ENCODE results near the gene CDCP1.

The CDCP1 gene

DNA sequence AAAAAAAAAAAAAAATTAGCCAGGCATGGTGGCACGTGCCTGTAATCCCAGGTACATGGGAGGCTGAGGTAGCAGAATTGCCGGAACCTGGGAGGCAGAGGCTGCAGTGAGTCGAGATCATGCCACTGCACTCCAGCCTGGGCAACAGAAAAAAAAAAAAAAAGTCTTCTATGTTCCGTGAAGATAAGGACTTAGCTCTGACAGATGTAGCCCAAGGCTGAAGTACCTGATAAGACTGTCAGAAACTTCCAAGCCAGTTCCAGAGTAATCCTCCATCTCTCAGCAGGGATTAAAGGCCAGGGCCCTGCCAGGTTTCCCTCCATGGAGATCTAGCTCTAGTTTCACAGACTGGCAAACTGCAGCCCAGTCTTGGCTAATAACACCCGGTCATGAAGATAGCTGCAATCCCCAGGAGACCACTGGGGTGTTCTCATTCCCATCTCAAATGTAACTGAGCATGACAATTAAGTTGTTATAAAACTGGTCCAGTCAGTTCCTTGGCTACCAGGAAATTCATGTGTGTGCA lies 8.5 kb downstream of the CDCP1 start:
- Histone ChIP-seq H3K27ac (no peak overlapping the region), H3K9ac (ENCODE audit: insufficient read length) (no peak overlapping the region), H3K4me3 (no peak overlapping the region), H3K9me3 (ENCODE audit: low read depth, low read length) (no peaks in the 10 kb centered on the region), H3K36me3 (ENCODE audit: insufficient read depth, low read length) (no peaks in the 10 kb centered on the region)
- no peak for TF ChIP-seq FOXP2 (optimal IDR thresholded peaks at IDR 0.05; ENCODE audit: control extremely low read depth, extremely low read length, insufficient read depth)
- TF ChIP-seq POLR2AphosphoS5 (IDR thresholded peaks at IDR 0.05; ENCODE audit: borderline replicate concordance, low read depth, low read length): no peak
- no peak for TF ChIP-seq EZH2 (IDR thresholded peaks at IDR 0.05)
- no peak for DNase-seq (ENCODE audit: low read depth, low spot score)

DNA sequence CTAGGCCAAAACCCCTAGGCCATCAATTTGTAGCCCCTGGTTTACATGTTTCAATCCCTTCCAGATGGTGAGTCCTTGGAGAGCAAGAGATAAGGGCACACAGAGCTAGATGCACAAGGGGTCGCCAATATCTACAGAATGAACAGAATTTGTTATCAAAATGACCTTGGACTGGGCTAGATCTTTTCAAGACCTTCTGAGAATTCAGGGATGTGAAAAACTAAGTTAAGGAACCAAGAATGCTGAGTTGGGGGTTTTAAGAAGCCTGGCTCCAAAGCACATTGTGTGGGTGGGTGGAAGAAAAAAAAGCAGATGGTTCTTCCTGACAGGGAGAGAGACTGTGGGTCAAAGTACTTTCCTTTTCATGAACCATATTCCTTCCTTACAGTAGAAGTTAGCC lies 10.2 kb downstream of the CDCP1 start:
- Histone ChIP-seq H3K27ac (no peak overlapping the region), H3K9ac (ENCODE audit: insufficient read length) (no peak overlapping the region), H3K9me3 (ENCODE audit: low read depth, low read length) (no peaks in the 10 kb centered on the region), H3K4me3 (no peak overlapping the region), H3K36me3 (ENCODE audit: insufficient read depth, low read length) (no peaks in the 10 kb centered on the region)
- DNase-seq (ENCODE audit: low read depth, low spot score): no peak
- TF ChIP-seq FOXP2 (optimal IDR thresholded peaks at IDR 0.05; ENCODE audit: control extremely low read depth, extremely low read length, insufficient read depth) (no peak), POLR2AphosphoS5 (IDR thresholded peaks at IDR 0.05; ENCODE audit: borderline replicate concordance, low read depth, low read length) (no peak), EZH2 (IDR thresholded peaks at IDR 0.05) (no peak)

GRCh38 chr3:45134758-45135521 lies 11.2 kb downstream of the CDCP1 start:
- no peak overlapping the region for H3K9ac ChIP-seq (ENCODE audit: insufficient read length)
- no peaks in the 10 kb centered on the region for H3K36me3 ChIP-seq (ENCODE audit: insufficient read depth, low read length)
- no peak for TF ChIP-seq POLR2AphosphoS5 (IDR thresholded peaks at IDR 0.05; ENCODE audit: borderline replicate concordance, low read depth, low read length)
- TF ChIP-seq FOXP2 (optimal IDR thresholded peaks at IDR 0.05; ENCODE audit: control extremely low read depth, extremely low read length, insufficient read depth): no peak
- no peak for TF ChIP-seq EZH2 (IDR thresholded peaks at IDR 0.05)
- H3K9me3 ChIP-seq (ENCODE audit: low read depth, low read length): no peaks in the 10 kb centered on the region
- H3K4me3 ChIP-seq: no peak overlapping the region
- H3K27ac ChIP-seq: no peak overlapping the region
- DNase-seq (ENCODE audit: low read depth, low spot score): no peak

DNA sequence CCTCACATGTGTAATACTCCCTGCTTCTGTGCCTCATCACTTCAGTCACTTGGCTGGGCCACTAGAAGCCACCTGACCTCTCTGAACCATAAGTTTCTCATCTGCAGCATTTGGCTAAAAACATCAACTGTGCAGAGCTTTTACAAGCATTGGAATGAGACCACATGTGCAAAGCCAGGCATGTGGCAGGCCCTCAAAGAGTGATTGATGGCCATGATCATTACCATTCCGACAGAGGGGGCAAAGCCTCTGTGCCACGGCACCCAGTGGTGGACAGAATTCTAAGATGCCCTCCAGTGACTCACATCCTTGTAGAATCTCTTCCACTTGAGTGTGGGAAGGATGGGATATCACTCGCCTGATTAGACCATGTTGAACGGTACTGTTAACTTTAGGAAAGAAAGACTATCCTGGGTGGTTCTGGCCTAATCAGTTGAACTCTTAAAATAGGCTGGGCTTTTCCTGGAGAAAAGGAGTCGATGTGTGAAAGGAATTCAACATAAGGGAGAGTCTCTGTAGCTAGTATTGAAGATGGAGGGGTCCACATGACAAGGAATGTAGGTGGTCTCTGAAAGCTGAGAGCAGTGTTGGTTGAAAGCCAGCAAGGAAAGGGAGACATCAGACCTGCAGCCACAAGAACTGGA lies 13.5 kb downstream of the CDCP1 start:
- Histone ChIP-seq H3K36me3 (ENCODE audit: insufficient read depth, low read length) (no peaks in the 10 kb centered on the region), H3K4me3 (no peak overlapping the region), H3K9ac (ENCODE audit: insufficient read length) (no peak overlapping the region), H3K9me3 (ENCODE audit: low read depth, low read length) (no peaks in the 10 kb centered on the region), H3K27ac (no peak overlapping the region)
- TF ChIP-seq FOXP2 (optimal IDR thresholded peaks at IDR 0.05; ENCODE audit: control extremely low read depth, extremely low read length, insufficient read depth): no peak
- TF ChIP-seq POLR2AphosphoS5 (IDR thresholded peaks at IDR 0.05; ENCODE audit: borderline replicate concordance, low read depth, low read length): no peak
- no peak for TF ChIP-seq EZH2 (IDR thresholded peaks at IDR 0.05)
- no peak for DNase-seq (ENCODE audit: low read depth, low spot score)

DNA sequence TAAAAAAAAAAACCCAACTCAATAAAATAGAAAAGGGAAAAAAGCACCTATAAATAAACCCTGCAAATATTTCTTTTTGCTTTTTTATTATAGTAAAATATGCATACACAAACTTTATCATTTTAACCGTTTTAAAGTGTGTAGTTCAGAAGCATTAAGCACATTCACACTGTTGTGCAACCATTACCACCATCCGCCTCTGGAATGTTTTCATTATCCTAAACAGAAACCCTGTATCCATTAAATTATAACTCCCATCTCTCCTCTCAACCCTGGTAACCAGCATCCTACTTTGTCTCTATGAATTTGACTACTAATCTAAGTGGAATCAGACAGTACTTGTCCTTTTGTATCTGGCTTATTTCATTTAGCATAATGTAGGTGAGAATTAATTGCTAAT lies 15.0 kb downstream of the CDCP1 start:
- Histone ChIP-seq H3K27ac (no peak overlapping the region), H3K9ac (ENCODE audit: insufficient read length) (no peak overlapping the region), H3K9me3 (ENCODE audit: low read depth, low read length) (no peaks in the 10 kb centered on the region), H3K4me3 (no peak overlapping the region), H3K36me3 (ENCODE audit: insufficient read depth, low read length) (no peaks in the 10 kb centered on the region)
- DNase-seq (ENCODE audit: low read depth, low spot score): no peak
- no peak for TF ChIP-seq EZH2 (IDR thresholded peaks at IDR 0.05)
- no peak for TF ChIP-seq POLR2AphosphoS5 (IDR thresholded peaks at IDR 0.05; ENCODE audit: borderline replicate concordance, low read depth, low read length)
- no peak for TF ChIP-seq FOXP2 (optimal IDR thresholded peaks at IDR 0.05; ENCODE audit: control extremely low read depth, extremely low read length, insufficient read depth)

DNA sequence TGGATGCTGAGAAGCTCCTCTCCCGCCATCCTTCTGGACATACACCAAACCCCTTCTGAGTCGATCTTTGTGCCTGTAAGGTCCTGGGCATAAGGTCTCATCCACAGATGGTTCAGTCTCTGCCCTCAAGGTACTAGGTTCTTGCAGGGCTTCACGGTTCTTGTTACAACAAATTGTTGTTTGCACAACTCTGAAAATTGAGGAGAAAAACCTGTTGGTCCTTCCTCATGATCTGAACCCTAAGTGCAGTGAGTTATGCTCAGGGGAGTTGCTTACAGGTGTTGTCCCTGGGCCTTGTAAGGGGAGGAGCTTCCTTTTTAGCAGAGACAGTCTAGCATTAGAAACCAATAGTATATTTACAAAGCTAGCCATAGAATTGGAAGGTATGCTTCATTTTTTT lies 15.7 kb downstream of the CDCP1 start:
- H3K9me3 ChIP-seq (ENCODE audit: low read depth, low read length): no peaks in the 10 kb centered on the region
- no peak for DNase-seq (ENCODE audit: low read depth, low spot score)
- H3K9ac ChIP-seq (ENCODE audit: insufficient read length): no peak overlapping the region
- no peak for TF ChIP-seq POLR2AphosphoS5 (IDR thresholded peaks at IDR 0.05; ENCODE audit: borderline replicate concordance, low read depth, low read length)
- no peak for TF ChIP-seq FOXP2 (optimal IDR thresholded peaks at IDR 0.05; ENCODE audit: control extremely low read depth, extremely low read length, insufficient read depth)
- TF ChIP-seq EZH2 (IDR thresholded peaks at IDR 0.05): no peak
- no peak overlapping the region for H3K27ac ChIP-seq
- H3K4me3 ChIP-seq: no peak overlapping the region
- no peaks in the 10 kb centered on the region for H3K36me3 ChIP-seq (ENCODE audit: insufficient read depth, low read length)

- no peak for DNase-seq (ENCODE audit: low read depth, low spot score)
- no peaks in the 10 kb centered on the region for H3K36me3 ChIP-seq (ENCODE audit: insufficient read depth, low read length)
- H3K9me3 ChIP-seq (ENCODE audit: low read depth, low read length): no peaks in the 10 kb centered on the region
- no peak overlapping the region for H3K9ac ChIP-seq (ENCODE audit: insufficient read length)
- no peak for TF ChIP-seq POLR2AphosphoS5 (IDR thresholded peaks at IDR 0.05; ENCODE audit: borderline replicate concordance, low read depth, low read length)
- TF ChIP-seq EZH2 (IDR thresholded peaks at IDR 0.05): no peak
- TF ChIP-seq FOXP2 (optimal IDR thresholded peaks at IDR 0.05; ENCODE audit: control extremely low read depth, extremely low read length, insufficient read depth): no peak
- no peak overlapping the region for H3K27ac ChIP-seq
- H3K4me3 ChIP-seq: no peak overlapping the region
Measured at GRCh38 chr3:45128950-45129349, 17.2 kb downstream of the CDCP1 start.

DNA sequence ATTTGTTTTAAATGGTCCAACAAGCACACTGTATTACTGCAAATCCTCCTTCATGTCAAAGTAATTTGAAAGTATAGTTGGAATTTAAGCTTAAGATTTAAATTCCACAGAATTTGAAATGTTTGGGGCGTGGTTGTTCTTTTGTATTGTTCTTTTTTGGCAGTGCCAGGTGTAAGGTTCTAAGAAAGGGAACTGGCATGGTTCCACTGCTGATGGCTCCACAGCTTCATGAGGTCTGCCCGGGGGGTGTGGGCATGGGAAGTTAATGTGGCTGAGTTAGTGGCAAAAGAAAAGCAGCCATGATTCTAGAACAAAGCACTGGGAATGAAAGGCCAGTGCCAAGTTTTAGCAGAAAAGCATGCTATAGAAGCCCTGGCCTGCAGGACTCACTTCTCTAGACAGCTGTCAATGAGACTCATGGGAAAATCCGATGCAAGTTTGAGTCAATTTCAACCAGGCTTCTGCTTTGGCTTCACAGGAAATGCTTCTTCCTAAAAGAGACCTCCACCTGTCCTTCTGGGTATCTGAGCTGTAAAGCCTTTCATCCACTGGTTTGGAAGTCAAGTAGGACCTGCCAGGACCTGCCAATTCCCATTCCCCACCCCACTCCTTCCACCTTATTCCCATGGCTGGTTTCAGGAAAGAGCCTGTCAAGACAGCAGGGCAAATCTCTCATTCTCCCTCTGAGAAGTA lies 18.9 kb downstream of the CDCP1 start:
- H3K9ac ChIP-seq (ENCODE audit: insufficient read length): no peak overlapping the region
- H3K27ac ChIP-seq: no peak overlapping the region
- no peak overlapping the region for H3K4me3 ChIP-seq
- DNase-seq (ENCODE audit: low read depth, low spot score): no peak
- no peaks in the 10 kb centered on the region for H3K9me3 ChIP-seq (ENCODE audit: low read depth, low read length)
- TF ChIP-seq EZH2 (IDR thresholded peaks at IDR 0.05): no peak
- no peak for TF ChIP-seq POLR2AphosphoS5 (IDR thresholded peaks at IDR 0.05; ENCODE audit: borderline replicate concordance, low read depth, low read length)
- TF ChIP-seq FOXP2 (optimal IDR thresholded peaks at IDR 0.05; ENCODE audit: control extremely low read depth, extremely low read length, insufficient read depth): no peak
- no peaks in the 10 kb centered on the region for H3K36me3 ChIP-seq (ENCODE audit: insufficient read depth, low read length)
